GM18507 (cell line): ENCODE results near the gene SLC35B1.

Experiments used
- DNase-seq: peaks from one replicate; pipeline ENCODE4 v3.0.0; 2011; ENCODE audit warnings: low read depth; ENCODE audit not compliant: insufficient read length; ENCODE audit errors: extremely low spot score
- FAIRE-seq: peaks from 2 replicates; lab custom pipeline; 2011; peaks lifted over from hg19 to GRCh38; lab: Jason Lieb, UNC

Gene SLC35B1

GRCh38 chr17:49705254-49705653 lies 2.5 kb downstream of the SLC35B1 start:
- DNase-seq (no peak), FAIRE-seq (no peak)

GRCh38 chr17:49703557-49704277 lies 4.0 kb downstream of the SLC35B1 start:
- no peak for FAIRE-seq
- no peak for DNase-seq

GRCh38 chr17:49700960-49701359 lies 6.8 kb downstream of the SLC35B1 start:
- DNase-seq: no peak
- no peak for FAIRE-seq

GRCh38 chr17:49699966-49700575 lies 7.7 kb downstream of the SLC35B1 start:
- DNase-seq (no peak), FAIRE-seq (no peak)

GRCh38 chr17:49698005-49698404 lies 9.8 kb downstream of the SLC35B1 start:
- no peak for FAIRE-seq
- no peak for DNase-seq

- DNase-seq: peak; percentile 36
- peak; percentile 83 for FAIRE-seq
These were observed 11.5 kb downstream of the SLC35B1 start for GRCh38 chr17:49696233-49696761.

GRCh38 chr17:49695698-49696232 lies 12.0 kb downstream of the SLC35B1 start:
- FAIRE-seq (no peak), DNase-seq (no peak)

GRCh38 chr17:49694847-49695697 lies 12.7 kb downstream of the SLC35B1 start:
- DNase-seq (no peak), FAIRE-seq (peak; percentile 75)

- FAIRE-seq (no peak), DNase-seq (no peak)
These were observed 15.0 kb downstream of the SLC35B1 start for GRCh38 chr17:49692751-49693150.

GRCh38 chr17:49691677-49692191 lies 16.0 kb downstream of the SLC35B1 start:
- FAIRE-seq (no peak), DNase-seq (no peak)

- FAIRE-seq: no peak
These were observed 16.6 kb downstream of the SLC35B1 start for GRCh38 chr17:49691086-49691676.

GRCh38 chr17:49690256-49690655 lies 17.5 kb downstream of the SLC35B1 start:
- no peak for FAIRE-seq

More at GRCh38 chr17:49691086-49691676, 16.6 kb downstream of the SLC35B1 start:
- no peak for DNase-seq

GRCh38 chr17:49688848-49689247 lies 18.9 kb downstream of the SLC35B1 start:
- DNase-seq (no peak), FAIRE-seq (no peak)

More at GRCh38 chr17:49690256-49690655, 17.5 kb downstream of the SLC35B1 start:
- no peak for DNase-seq

- DNase-seq (no peak), FAIRE-seq (no peak)
These were observed 19.8 kb downstream of the SLC35B1 start for GRCh38 chr17:49687878-49688491.

- DNase-seq (no peak), FAIRE-seq (no peak)
These were observed 26.4 kb downstream of the SLC35B1 start for GRCh38 chr17:49681106-49681979.

- no peak for FAIRE-seq
- DNase-seq: no peak
These were observed 27.4 kb downstream of the SLC35B1 start for GRCh38 chr17:49680314-49680713.

- DNase-seq (peak; percentile 94), FAIRE-seq (peak; percentile 99)
These were observed 29.6 kb downstream of the SLC35B1 start, which contains the start of gene SPOP for GRCh38 chr17:49677933-49678847. SPOP (minus strand) TSS chr17:49678097; CDS start chr17:49622810, 55,287 bp downstream.
